ENCODE data around the gene HOXA7.

HOXA7 gene

GRCh38 chr7:27156508-27156898 is at the start of gene HOXA7:
Gene HOXA7, minus strand, starts transcription at chr7:27156675. Its CDS starts 130 bp downstream, at chr7:27156545.
- DNase-seq (ENCODE audit: low spot score) = no peak

GRCh38 chr7:27205325-27206280 is 49.1 kb upstream of the HOXA7 start:
- DNase-seq (ENCODE audit: low spot score) = no peak

- DNase-seq (ENCODE audit: low spot score) = no peak
Measured at GRCh38 chr7:27204851-27205322, 48.4 kb upstream of the HOXA7 start.

- no peak for DNase-seq (ENCODE audit: low spot score)
Measured at GRCh38 chr7:27203964-27204594, 47.6 kb upstream of the HOXA7 start.

- no peak for DNase-seq (ENCODE audit: low spot score)
Measured at GRCh38 chr7:27203365-27203953, 47.0 kb upstream of the HOXA7 start.

- no peak for DNase-seq (ENCODE audit: low spot score)
Measured at GRCh38 chr7:27202862-27203134, 46.3 kb upstream of the HOXA7 start.

GRCh38 chr7:27202018-27202861 is 45.8 kb upstream of the HOXA7 start:
- DNase-seq (ENCODE audit: low spot score) = no peak

- no peak for DNase-seq (ENCODE audit: low spot score)
Measured at GRCh38 chr7:27201580-27202017, 45.1 kb upstream of the HOXA7 start.

- DNase-seq (ENCODE audit: low spot score) = no peak
Measured at GRCh38 chr7:27200761-27201579, 44.5 kb upstream of the HOXA7 start.

- no peak for DNase-seq (ENCODE audit: low spot score)
Measured at GRCh38 chr7:27199849-27200760, 43.6 kb upstream of the HOXA7 start, which contains the start of gene HOXA13. Gene HOXA13, minus strand, starts transcription at chr7:27200091. Its CDS starts 14 bp downstream, at chr7:27200077.

- DNase-seq (ENCODE audit: low spot score) = no peak
Measured at GRCh38 chr7:27198871-27199801, 42.7 kb upstream of the HOXA7 start.

- no peak for DNase-seq (ENCODE audit: low spot score)
Measured at GRCh38 chr7:27198138-27198841, 41.8 kb upstream of the HOXA7 start.

GRCh38 chr7:27197137-27198042 is 40.9 kb upstream of the HOXA7 start:
- DNase-seq (ENCODE audit: low spot score) = no peak

- DNase-seq (ENCODE audit: low spot score) = peak; percentile 81
Measured at GRCh38 chr7:27196287-27196767, 39.9 kb upstream of the HOXA7 start.

- no peak for DNase-seq (ENCODE audit: low spot score)
Measured at GRCh38 chr7:27194686-27195379, 38.4 kb upstream of the HOXA7 start.

- DNase-seq (ENCODE audit: low spot score) = no peak
Measured at GRCh38 chr7:27194002-27194352, 37.5 kb upstream of the HOXA7 start.

All from CD4-positive, alpha-beta T cell treated with Interleukin-2 at 100 ng/mL for 4 hours (primary cell).